C4-2B (cell line): ENCODE results near the gene ANKRA2.

Experiments used
- ZFX ChIP-seq: fragments of 450-650 bp; IDR thresholded peaks from 2 replicates; pipeline ENCODE4 v1.6.1; 2017
- TF ChIP-seq, protein P1 (sequence below): fragments of 450-650 bp; conservative IDR thresholded peaks from 2 replicates; pipeline ENCODE4 v1.5.1; 2017; ENCODE audit warnings: mild to moderate bottlenecking

- TF ChIP-seq, protein P1, sequence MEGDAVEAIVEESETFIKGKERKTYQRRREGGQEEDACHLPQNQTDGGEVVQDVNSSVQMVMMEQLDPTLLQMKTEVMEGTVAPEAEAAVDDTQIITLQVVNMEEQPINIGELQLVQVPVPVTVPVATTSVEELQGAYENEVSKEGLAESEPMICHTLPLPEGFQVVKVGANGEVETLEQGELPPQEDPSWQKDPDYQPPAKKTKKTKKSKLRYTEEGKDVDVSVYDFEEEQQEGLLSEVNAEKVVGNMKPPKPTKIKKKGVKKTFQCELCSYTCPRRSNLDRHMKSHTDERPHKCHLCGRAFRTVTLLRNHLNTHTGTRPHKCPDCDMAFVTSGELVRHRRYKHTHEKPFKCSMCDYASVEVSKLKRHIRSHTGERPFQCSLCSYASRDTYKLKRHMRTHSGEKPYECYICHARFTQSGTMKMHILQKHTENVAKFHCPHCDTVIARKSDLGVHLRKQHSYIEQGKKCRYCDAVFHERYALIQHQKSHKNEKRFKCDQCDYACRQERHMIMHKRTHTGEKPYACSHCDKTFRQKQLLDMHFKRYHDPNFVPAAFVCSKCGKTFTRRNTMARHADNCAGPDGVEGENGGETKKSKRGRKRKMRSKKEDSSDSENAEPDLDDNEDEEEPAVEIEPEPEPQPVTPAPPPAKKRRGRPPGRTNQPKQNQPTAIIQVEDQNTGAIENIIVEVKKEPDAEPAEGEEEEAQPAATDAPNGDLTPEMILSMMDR: no peak
- peak; percentile 90 for TF ChIP-seq ZFX
These were observed at the start of gene ANKRA2, which contains the start of gene UTP15 for GRCh38 chr5:73565139-73565968.
